GM18507 (cell line): ENCODE results near the gene SPAG9.
"Not testable (repeated sequence)": the region's sequence is repeated elsewhere in the genome, so short reads cannot be mapped to it uniquely, and the experiment has no call there.

Experiments
- DNase-seq: peaks from one replicate; pipeline ENCODE4 v3.0.0; 2011; ENCODE audit warnings: low read depth; ENCODE audit not compliant: insufficient read length; ENCODE audit errors: extremely low spot score
- FAIRE-seq: peaks from 2 replicates; lab custom pipeline; 2011; peaks lifted over from hg19 to GRCh38; lab: Jason Lieb, UNC

SPAG9 gene

GRCh38 chr17:50947782-50948543, 172.7 kb downstream of the SPAG9 start:
- no peak for DNase-seq
- FAIRE-seq, result no peak

GRCh38 chr17:50946891-50947781, 173.5 kb downstream of the SPAG9 start:
- DNase-seq, result no peak
- FAIRE-seq, result no peak

- no peak for DNase-seq
- no peak for FAIRE-seq
Measured at GRCh38 chr17:50946223-50946890, 174.3 kb downstream of the SPAG9 start.

GRCh38 chr17:50945779-50946222, 174.9 kb downstream of the SPAG9 start:
- no peak for FAIRE-seq
- no peak for DNase-seq

GRCh38 chr17:50944902-50945720, 175.6 kb downstream of the SPAG9 start:
- no peak for FAIRE-seq
- DNase-seq, result no peak

GRCh38 chr17:50944054-50944901, 176.4 kb downstream of the SPAG9 start:
- FAIRE-seq (no peak), DNase-seq (no peak)

GRCh38 chr17:50943575-50943933, 177.1 kb downstream of the SPAG9 start:
- FAIRE-seq (no peak), DNase-seq (no peak)

- DNase-seq, FAIRE-seq: not testable (repeated sequence)
Measured at GRCh38 chr17:50941676-50942048, 179.0 kb downstream of the SPAG9 start.

- DNase-seq, result no peak
- no peak for FAIRE-seq
Measured at GRCh38 chr17:50939795-50940684, 180.6 kb downstream of the SPAG9 start.

- DNase-seq, result no peak
- FAIRE-seq, result no peak
Measured at GRCh38 chr17:50939542-50939794, 181.2 kb downstream of the SPAG9 start.

- FAIRE-seq (no peak), DNase-seq (no peak)
Measured at GRCh38 chr17:50938821-50939541, 181.7 kb downstream of the SPAG9 start.

- FAIRE-seq, result no peak
- DNase-seq, result no peak
Measured at GRCh38 chr17:50935996-50936266, 184.7 kb downstream of the SPAG9 start.

GRCh38 chr17:50935221-50935995, 185.3 kb downstream of the SPAG9 start:
- no peak for DNase-seq
- no peak for FAIRE-seq

GRCh38 chr17:50934672-50935220, 185.9 kb downstream of the SPAG9 start:
- DNase-seq (no peak), FAIRE-seq (no peak)

GRCh38 chr17:50934161-50934560, 186.5 kb downstream of the SPAG9 start:
- FAIRE-seq (no peak), DNase-seq (no peak)

- no peak for DNase-seq
- FAIRE-seq, result no peak
Measured at GRCh38 chr17:50931144-50931908, 189.3 kb downstream of the SPAG9 start.
